Gastrocnemius medialis (tissue), 4 donors: ENCODE results near the gene MARCHF2.

Experiments used
- CTCF ChIP-seq, 5 experiments: fragments of 450-650 bp in 3 of 5; fragments of 200-600 bp in 2 of 5; sonication (generic) in 2 of 5; IDR thresholded peaks in 4 of 5; conservative IDR thresholded peaks in 1 of 5; 1 replicate in 4 of 5; 2 replicates in 1 of 5; pipeline ENCODE4 v1.5.1; 2016 to 2019; ENCODE audit warnings: antibody characterized with exemption in 5 of 5, mild to moderate bottlenecking in 3 of 5, moderate library complexity in 3 of 5
- POLR2A ChIP-seq, 2 donors: fragments of 450-650 bp; IDR thresholded peaks; one replicate each; pipeline ENCODE4 v1.6.1; 2017; ENCODE audit warnings: antibody characterized with exemption in 2 of 2, mild to moderate bottlenecking in 2 of 2, moderate library complexity in 2 of 2

DNA sequence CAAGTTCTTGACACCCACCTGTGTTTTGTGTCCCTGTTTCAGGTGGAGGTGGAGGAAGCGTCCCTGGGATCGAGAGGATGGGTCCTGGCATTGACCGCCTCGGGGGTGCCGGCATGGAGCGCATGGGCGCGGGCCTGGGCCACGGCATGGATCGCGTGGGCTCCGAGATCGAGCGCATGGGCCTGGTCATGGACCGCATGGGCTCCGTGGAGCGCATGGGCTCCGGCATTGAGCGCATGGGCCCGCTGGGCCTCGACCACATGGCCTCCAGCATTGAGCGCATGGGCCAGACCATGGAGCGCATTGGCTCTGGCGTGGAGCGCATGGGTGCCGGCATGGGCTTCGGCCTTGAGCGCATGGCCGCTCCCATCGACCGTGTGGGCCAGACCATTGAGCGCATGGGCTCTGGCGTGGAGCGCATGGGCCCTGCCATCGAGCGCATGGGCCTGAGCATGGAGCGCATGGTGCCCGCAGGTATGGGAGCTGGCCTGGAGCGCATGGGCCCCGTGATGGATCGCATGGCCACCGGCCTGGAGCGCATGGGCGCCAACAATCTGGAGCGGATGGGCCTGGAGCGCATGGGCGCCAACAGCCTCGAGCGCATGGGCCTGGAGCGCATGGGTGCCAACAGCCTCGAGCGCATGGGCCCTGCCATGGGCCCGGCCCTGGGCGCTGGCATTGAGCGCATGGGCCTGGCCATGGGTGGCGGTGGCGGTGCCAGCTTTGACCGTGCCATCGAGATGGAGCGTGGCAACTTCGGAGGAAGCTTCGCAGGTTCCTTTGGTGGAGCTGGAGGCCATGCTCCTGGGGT, 72.7 kb downstream of the MARCHF2 start:
- TF ChIP-seq CTCF (IDR thresholded peaks at IDR 0.05 in 4 of 5, conservative IDR thresholded peaks at IDR 0.05 in 1 of 5) (no peak), POLR2A (IDR thresholded peaks at IDR 0.05) (no peak)
